ENCODE results near the gene NPLOC4. TPM values are rescaled to one million over a fixed set of nuclear protein-coding genes. Genes with fewer than 3 reads are reported as not detected.

NPLOC4 gene
- total and polyA plus RNA-seq, 12 donors, result 41.7 to 140 (median 80.3) TPM

DNA sequence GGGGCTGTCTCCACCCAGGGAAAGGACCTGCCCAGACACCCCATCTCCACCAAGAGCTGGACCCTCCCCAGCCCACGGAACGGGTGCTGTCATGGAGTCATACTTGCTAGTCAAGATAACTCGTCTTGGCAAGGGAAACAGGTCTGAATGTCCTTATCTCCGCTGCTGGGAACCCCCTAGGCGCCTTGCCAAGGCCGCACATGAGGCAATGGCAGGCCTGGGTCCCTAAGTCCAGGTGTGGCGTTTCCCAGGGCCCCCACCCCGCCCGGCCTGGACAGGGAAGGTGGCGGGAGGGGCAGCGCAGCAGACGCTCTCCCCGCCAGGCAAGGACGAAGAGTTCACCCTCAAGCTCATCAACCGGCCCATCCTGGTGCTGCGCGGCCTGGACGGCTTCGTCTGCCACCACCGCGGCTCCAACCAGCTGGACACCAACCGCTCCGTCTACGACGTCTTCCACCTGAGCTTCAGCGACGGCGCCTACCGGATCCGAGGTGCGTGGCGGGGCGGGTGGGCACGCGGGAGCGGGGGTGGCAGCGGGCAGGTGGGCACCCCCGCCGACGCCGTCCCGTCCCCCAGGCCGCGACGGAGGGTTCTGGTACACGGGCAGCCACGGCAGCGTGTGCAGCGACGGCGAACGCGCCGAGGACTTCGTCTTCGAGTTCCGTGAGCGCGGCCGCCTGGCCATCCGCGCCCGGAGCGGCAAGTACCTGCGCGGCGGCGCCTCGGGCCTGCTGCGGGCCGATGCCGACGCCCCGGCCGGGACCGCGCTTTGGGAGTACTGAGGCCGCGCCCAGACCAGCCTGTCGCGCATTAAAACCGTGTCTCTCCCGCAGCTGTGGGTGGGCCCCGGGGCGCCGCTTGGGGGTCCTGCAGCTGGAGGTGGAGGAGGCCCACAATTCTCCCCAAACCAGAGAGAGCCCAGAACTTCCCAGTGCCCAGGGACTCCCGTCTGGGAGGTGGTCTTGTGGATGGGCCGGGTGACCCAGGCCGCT, 100.3 kb downstream of the NPLOC4 start:
- intact Hi-C loops (cut with DNase I), result no loop called here
- Histone ChIP-seq H3K36me3 (replicated peaks in 1 of 2) (peaks cover 0 to 16% of the 10 kb centered on the region in 2 donors), H3K27ac (no peak overlapping the region), H3K4me3 (no peak overlapping the region), H3K27me3 (peaks cover 21% of the 10 kb centered on the region), H3K9me3 (replicated peaks in 1 of 3) (no peaks in the 10 kb centered on the region), H3K4me1 (replicated peaks in 1 of 2) (peaks cover 0 to 14% of the 10 kb centered on the region in 2 donors)
- peak in 3 of 7 donors; percentile 43 to 68 (median 50) for DNase-seq
- 4 to 12% (median 5%) methylated on average over 9 to 89 of the region's 89 CpGs for WGBS, 4 donors
- TF ChIP-seq, protein P1, sequence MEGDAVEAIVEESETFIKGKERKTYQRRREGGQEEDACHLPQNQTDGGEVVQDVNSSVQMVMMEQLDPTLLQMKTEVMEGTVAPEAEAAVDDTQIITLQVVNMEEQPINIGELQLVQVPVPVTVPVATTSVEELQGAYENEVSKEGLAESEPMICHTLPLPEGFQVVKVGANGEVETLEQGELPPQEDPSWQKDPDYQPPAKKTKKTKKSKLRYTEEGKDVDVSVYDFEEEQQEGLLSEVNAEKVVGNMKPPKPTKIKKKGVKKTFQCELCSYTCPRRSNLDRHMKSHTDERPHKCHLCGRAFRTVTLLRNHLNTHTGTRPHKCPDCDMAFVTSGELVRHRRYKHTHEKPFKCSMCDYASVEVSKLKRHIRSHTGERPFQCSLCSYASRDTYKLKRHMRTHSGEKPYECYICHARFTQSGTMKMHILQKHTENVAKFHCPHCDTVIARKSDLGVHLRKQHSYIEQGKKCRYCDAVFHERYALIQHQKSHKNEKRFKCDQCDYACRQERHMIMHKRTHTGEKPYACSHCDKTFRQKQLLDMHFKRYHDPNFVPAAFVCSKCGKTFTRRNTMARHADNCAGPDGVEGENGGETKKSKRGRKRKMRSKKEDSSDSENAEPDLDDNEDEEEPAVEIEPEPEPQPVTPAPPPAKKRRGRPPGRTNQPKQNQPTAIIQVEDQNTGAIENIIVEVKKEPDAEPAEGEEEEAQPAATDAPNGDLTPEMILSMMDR (IDR thresholded peaks at IDR 0.05), result no peak
- TF ChIP-seq POLR2A (IDR thresholded peaks at IDR 0.05), result no peak

GRCh38 chr17:81535480-81536298, 101.2 kb downstream of the NPLOC4 start:
- WGBS, 4 donors, result 61 to 84% (median 70%) methylated on average over 13 of the region's 13 CpGs
- Histone ChIP-seq H3K27me3 (peaks cover 21% of the 10 kb centered on the region), H3K4me1 (replicated peaks in 1 of 2) (peaks cover 0 to 14% of the 10 kb centered on the region in 2 donors), H3K27ac (no peak overlapping the region), H3K9me3 (replicated peaks in 1 of 3) (no peaks in the 10 kb centered on the region), H3K4me3 (no peak overlapping the region), H3K36me3 (replicated peaks in 1 of 2) (peaks cover 0 to 9% of the 10 kb centered on the region in 2 donors)
- DNase-seq, result no peak
- intact Hi-C loops (cut with DNase I), result no loop called here
- TF ChIP-seq, protein P1 (IDR thresholded peaks at IDR 0.05), result no peak
- TF ChIP-seq POLR2A (IDR thresholded peaks at IDR 0.05), result no peak

DNA sequence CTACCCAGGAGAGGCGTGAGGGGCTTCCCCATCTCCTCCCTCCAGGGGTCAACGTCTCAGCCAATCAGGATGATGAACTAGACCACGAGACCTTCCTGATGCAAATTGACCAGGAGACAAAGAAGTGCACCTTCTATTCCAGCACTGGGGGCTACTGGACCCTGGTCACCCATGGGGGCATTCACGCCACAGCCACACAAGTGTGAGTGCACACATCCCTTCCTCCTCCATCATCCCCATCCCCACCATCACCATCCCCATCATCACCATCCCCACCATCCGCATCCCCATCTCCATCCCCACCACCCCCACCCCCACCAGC, 101.9 kb downstream of the NPLOC4 start:
- H3K9me3 ChIP-seq (replicated peaks in 1 of 3), result no peaks in the 10 kb centered on the region

More for the DNA sequence above, 101.9 kb downstream of the NPLOC4 start:
- intact Hi-C loops (cut with DNase I), result no loop called here
- H3K4me1 ChIP-seq (replicated peaks in 1 of 2), result peaks cover 0 to 14% of the 10 kb centered on the region in 2 donors
- TF ChIP-seq, protein P1 (IDR thresholded peaks at IDR 0.05), result no peak
- TF ChIP-seq POLR2A (IDR thresholded peaks at IDR 0.05), result no peak
- peaks cover 0 to 1% of the 10 kb centered on the region in 2 donors for H3K36me3 ChIP-seq (replicated peaks in 1 of 2)
- no peak for DNase-seq
- H3K4me3 ChIP-seq, result no peak overlapping the region
- 51 to 80% (median 74%) methylated on average over 5 of the region's 5 CpGs for WGBS, 4 donors
- peaks cover 21% of the 10 kb centered on the region for H3K27me3 ChIP-seq
- H3K27ac ChIP-seq, result no peak overlapping the region
